Activated B cell treated with CpG ODN at 0.5 μM for 24 hours (primary cell): ENCODE data around the gene RPS6KA2. TPM values are rescaled to one million over a fixed set of nuclear protein-coding genes. Genes with fewer than 3 reads are reported as not detected.

Source experiments
- ATAC-seq: fragments of 200-7000 bp; cut with Tn5 transposase; one replicate; pipeline ENCODE4 v1.10.0; 2021; ENCODE audit warnings: low read depth, mild to moderate bottlenecking, moderate library complexity
- CTCF ChIA-PET: fragments of 350-600 bp; sonication (Branson Sonifier 250); formaldehyde crosslinking; loops from one replicate; lab custom pipeline; 2021; ENCODE audit warnings: antibody characterized with exemption; lab: Charles Lee
- POLR2A ChIA-PET: fragments of 350-600 bp; sonication (Branson Sonifier 250); formaldehyde crosslinking; loops from one replicate; lab custom pipeline; 2021; ENCODE audit warnings: antibody characterized with exemption; lab: Charles Lee
- DNase-seq: peaks from one replicate; pipeline ENCODE4 v3.0.0; 2022
- H3K27ac Mint-ChIP-seq: one replicate; pipeline ENCODE4 v1.8.0; 2020; ENCODE audit warnings: mixed read lengths
- H3K27me3 Mint-ChIP-seq: one replicate; pipeline ENCODE4 v1.8.0; 2021; ENCODE audit warnings: mixed read lengths
- H3K36me3 Mint-ChIP-seq: one replicate; pipeline ENCODE4 v1.8.0; 2021; ENCODE audit warnings: low read depth, mixed read lengths
- H3K4me1 Mint-ChIP-seq: one replicate; pipeline ENCODE4 v1.8.0; 2021; ENCODE audit warnings: mixed read lengths
- H3K4me3 Mint-ChIP-seq: one replicate; pipeline ENCODE4 v1.8.0; 2020; ENCODE audit warnings: mild to moderate bottlenecking, mixed read lengths
- H3K9me3 Mint-ChIP-seq: one replicate; pipeline ENCODE4 v1.8.0; 2020; ENCODE audit warnings: mixed read lengths
- CTCF ChIP-seq: fragments of 200-600 bp; IDR thresholded peaks from one replicate; pipeline ENCODE4 v1.8.0; 2022; ENCODE audit warnings: antibody characterized with exemption, mild to moderate bottlenecking
- intact Hi-C: fragments of 100-400 bp; cut with micrococcal nuclease; formaldehyde crosslinking; loops from one replicate; pipeline ENCODE4 v1.15.1; 2024
- total RNA-seq: library from RNA; stranded (reverse); gene quantifications from 2 replicates; pipeline ENCODE4 v1.2.3, GENCODE V29; 2022

RPS6KA2 gene
- total RNA-seq, 1 donor from 2014 or later, result 14.4 TPM

GRCh38 chr6:166598441-166599138 is 28.5 kb downstream of the RPS6KA2 start:
- CTCF ChIA-PET, result no interaction called here
- H3K4me3 Mint-ChIP-seq, result no peak overlapping the region
- H3K36me3 Mint-ChIP-seq, result no peaks in the 10 kb centered on the region
- intact Hi-C loops, result no loop called here
- no peaks in the 10 kb centered on the region for H3K9me3 Mint-ChIP-seq
- H3K4me1 Mint-ChIP-seq, result no peaks in the 10 kb centered on the region
- no peak for ATAC-seq
- POLR2A ChIA-PET, result no interaction called here
- DNase-seq, result no peak
- no peak overlapping the region for H3K27ac Mint-ChIP-seq
- H3K27me3 Mint-ChIP-seq, result peaks cover 2% of the 10 kb centered on the region
- TF ChIP-seq CTCF, result no peak

GRCh38 chr6:166597711-166598440 is 29.2 kb downstream of the RPS6KA2 start:
- intact Hi-C loops, result no loop called here
- Mint-ChIP-seq H3K27ac (no peak overlapping the region), H3K9me3 (no peaks in the 10 kb centered on the region), H3K4me3 (no peak overlapping the region), H3K36me3 (no peaks in the 10 kb centered on the region), H3K27me3 (peaks cover 2% of the 10 kb centered on the region), H3K4me1 (no peaks in the 10 kb centered on the region)
- CTCF ChIA-PET, result no interaction called here
- TF ChIP-seq CTCF, result no peak
- POLR2A ChIA-PET, result no interaction called here
- no peak for ATAC-seq
- DNase-seq, result no peak

GRCh38 chr6:166596776-166597507 is 30.1 kb downstream of the RPS6KA2 start:
- H3K27me3 Mint-ChIP-seq, result peaks cover 2% of the 10 kb centered on the region
- no peak for ATAC-seq

GRCh38 chr6:166595949-166596348 is 31.1 kb downstream of the RPS6KA2 start:
- Mint-ChIP-seq H3K4me3 (no peak overlapping the region), H3K27ac (no peak overlapping the region), H3K9me3 (no peaks in the 10 kb centered on the region), H3K27me3 (peaks cover 2% of the 10 kb centered on the region), H3K36me3 (no peaks in the 10 kb centered on the region), H3K4me1 (peaks cover under 1% of the 10 kb centered on the region)
- ATAC-seq (no peak), DNase-seq (no peak)
- no peak for TF ChIP-seq CTCF
- intact Hi-C loops, result no loop called here
- ChIA-PET CTCF (no interaction called here), POLR2A (no interaction called here)

More at GRCh38 chr6:166596776-166597507, 30.1 kb downstream of the RPS6KA2 start:
- Mint-ChIP-seq H3K9me3 (no peaks in the 10 kb centered on the region), H3K27ac (no peak overlapping the region), H3K4me3 (no peak overlapping the region), H3K36me3 (no peaks in the 10 kb centered on the region), H3K4me1 (no peaks in the 10 kb centered on the region)
- POLR2A ChIA-PET, result no interaction called here
- DNase-seq, result no peak
- CTCF ChIA-PET, result no interaction called here
- no peak for TF ChIP-seq CTCF
- intact Hi-C loops, result no loop called here
